Kidney glomerular epithelial cell (primary cell): ENCODE data around the gene MXRA8.
A peak's percentile ranks its signal among the peaks of the same experiment; 100 is the strongest.

Experiments used
- DNase-seq: peaks from one replicate; lab custom pipeline; 2025; lab: John Stamatoyannopoulos, UW

MXRA8 gene

GRCh38 chr1:1334835-1335234, 23.5 kb downstream of the MXRA8 start:
- DNase-seq: no peak

DNA sequence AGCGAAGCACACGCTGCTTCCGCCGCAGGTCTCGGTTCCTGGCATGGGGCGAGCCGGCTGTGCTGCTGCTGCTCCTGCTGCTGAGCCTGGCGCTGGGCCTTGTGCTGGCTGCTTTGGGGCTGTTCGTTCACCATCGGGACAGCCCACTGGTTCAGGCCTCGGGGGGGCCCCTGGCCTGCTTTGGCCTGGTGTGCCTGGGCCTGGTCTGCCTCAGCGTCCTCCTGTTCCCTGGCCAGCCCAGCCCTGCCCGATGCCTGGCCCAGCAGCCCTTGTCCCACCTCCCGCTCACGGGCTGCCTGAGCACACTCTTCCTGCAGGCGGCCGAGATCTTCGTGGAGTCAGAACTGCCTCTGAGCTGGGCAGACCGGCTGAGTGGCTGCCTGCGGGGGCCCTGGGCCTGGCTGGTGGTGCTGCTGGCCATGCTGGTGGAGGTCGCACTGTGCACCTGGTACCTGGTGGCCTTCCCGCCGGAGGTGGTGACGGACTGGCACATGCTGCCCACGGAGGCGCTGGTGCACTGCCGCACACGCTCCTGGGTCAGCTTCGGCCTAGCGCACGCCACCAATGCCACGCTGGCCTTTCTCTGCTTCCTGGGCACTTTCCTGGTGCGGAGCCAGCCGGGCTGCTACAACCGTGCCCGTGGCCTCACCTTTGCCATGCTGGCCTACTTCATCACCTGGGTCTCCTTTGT, 24.7 kb downstream of the MXRA8 start:
- no peak for DNase-seq

GRCh38 chr1:1332774-1333480, 25.4 kb downstream of the MXRA8 start:
- no peak for DNase-seq

DNA sequence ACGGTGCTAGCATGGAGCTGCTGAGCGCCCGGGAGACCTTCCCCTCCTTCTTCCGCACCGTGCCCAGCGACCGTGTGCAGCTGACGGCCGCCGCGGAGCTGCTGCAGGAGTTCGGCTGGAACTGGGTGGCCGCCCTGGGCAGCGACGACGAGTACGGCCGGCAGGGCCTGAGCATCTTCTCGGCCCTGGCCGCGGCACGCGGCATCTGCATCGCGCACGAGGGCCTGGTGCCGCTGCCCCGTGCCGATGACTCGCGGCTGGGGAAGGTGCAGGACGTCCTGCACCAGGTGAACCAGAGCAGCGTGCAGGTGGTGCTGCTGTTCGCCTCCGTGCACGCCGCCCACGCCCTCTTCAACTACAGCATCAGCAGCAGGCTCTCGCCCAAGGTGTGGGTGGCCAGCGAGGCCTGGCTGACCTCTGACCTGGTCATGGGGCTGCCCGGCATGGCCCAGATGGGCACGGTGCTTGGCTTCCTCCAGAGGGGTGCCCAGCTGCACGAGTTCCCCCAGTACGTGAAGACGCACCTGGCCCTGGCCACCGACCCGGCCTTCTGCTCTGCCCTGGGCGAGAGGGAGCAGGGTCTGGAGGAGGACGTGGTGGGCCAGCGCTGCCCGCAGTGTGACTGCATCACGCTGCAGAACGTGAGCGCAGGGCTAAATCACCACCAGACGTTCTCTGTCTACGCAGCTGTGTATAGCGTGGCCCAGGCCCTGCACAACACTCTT, 26.2 kb downstream of the MXRA8 start:
- no peak for DNase-seq

DNA sequence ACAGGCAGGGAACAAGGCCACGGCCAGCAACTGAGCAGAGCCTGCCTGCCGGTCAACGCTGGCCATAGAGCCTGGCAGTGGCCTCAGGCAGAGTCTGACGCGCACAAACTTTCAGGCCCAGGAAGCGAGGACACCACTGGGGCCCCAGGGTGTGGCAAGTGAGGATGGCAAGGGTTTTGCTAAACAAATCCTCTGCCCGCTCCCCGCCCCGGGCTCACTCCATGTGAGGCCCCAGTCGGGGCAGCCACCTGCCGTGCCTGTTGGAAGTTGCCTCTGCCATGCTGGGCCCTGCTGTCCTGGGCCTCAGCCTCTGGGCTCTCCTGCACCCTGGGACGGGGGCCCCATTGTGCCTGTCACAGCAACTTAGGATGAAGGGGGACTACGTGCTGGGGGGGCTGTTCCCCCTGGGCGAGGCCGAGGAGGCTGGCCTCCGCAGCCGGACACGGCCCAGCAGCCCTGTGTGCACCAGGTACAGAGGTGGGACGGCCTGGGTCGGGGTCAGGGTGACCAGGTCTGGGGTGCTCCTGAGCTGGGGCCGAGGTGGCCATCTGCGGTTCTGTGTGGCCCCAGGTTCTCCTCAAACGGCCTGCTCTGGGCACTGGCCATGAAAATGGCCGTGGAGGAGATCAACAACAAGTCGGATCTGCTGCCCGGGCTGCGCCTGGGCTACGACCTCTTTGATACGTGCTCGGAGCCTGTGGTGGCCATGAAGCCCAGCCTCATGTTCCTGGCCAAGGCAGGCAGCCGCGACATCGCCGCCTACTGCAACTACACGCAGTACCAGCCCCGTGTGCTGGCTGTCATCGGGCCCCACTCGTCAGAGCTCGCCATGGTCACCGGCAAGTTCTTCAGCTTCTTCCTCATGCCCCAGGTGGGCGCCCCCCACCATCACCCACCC, 27.0 kb downstream of the MXRA8 start, which contains the start of gene TAS1R3:
TAS1R3 (plus strand) TSS at position 213 of the 898 bp plus-strand sequence; CDS start at position 279, 66 bp downstream.
- DNase-seq: no peak

DNA sequence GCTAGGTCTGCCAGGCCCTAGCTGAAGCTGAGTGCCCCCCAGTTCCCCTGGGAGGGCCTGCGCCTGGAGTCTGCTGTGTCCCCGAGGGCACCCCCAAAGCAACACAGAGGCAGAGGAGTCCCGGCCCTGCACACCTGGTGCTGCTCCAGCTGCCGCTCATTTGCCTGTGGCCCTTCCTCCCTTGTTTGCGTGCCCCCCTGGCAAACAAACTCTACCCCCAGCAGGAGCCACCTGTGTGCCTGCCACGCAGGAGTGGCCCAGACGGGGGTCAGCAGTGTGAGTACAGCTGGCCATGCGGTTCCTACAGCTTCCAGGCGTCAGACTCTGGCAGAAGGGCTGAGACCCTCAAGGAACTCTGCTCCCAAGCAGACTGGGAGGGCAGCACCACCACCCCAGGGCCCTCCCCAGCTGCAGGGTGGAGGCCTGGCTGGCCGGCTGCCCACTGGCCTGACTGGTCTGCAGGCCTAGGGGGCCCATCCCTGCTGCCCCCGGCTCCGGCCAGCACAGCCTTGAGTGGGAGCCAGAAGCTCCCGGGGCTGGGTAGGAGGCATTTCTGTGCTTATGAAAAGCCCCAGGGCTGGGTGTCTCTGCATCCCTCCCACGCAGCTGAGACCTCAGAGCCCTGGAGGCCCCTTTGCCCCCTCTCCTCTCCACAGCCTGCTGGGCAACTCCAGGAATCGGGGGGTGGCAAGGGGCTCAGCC, 27.8 kb downstream of the MXRA8 start:
- no peak for DNase-seq

GRCh38 chr1:1329304-1330210, 28.8 kb downstream of the MXRA8 start:
- DNase-seq: no peak

DNA sequence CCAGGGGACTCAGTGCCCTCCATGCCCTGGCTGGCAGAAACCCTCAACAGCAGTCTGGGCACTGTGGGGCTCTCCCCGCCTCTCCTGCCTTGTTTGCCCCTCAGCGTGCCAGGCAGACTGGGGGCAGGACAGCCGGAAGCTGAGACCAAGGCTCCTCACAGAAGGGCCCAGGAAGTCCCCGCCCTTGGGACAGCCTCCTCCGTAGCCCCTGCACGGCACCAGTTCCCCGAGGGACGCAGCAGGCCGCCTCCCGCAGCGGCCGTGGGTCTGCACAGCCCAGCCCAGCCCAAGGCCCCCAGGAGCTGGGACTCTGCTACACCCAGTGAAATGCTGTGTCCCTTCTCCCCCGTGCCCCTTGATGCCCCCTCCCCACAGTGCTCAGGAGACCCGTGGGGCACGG, 30.1 kb downstream of the MXRA8 start:
- no peak for DNase-seq

DNA sequence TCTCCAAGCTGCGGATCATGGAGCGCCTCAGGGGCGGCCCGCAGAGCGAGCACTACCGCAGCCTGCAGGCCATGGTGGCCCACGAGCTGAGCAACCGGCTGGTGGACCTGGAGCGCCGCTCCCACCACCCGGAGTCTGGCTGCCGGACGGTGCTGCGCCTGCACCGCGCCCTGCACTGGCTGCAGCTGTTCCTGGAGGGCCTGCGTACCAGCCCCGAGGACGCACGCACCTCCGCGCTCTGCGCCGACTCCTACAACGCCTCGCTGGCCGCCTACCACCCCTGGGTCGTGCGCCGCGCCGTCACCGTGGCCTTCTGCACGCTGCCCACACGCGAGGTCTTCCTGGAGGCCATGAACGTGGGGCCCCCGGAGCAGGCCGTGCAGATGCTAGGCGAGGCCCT, 31.1 kb downstream of the MXRA8 start:
- DNase-seq: no peak

- DNase-seq: no peak
Measured at GRCh38 chr1:1326075-1326605, 32.2 kb downstream of the MXRA8 start.

- DNase-seq: no peak
Measured at GRCh38 chr1:1325288-1326074, 32.9 kb downstream of the MXRA8 start.

GRCh38 chr1:1324524-1325287, 33.6 kb downstream of the MXRA8 start, which contains the start of the genes CPTP and INTS11:
TSS of gene CPTP (plus strand) at chr1:1324802. CDS start at chr1:1326911, 2,109 bp downstream.
TSS of gene INTS11 (minus strand) at chr1:1324660. CDS start at chr1:1324608, 52 bp downstream.
- DNase-seq: peak; percentile 63

GRCh38 chr1:1324084-1324523, 34.3 kb downstream of the MXRA8 start:
- no peak for DNase-seq

DNA sequence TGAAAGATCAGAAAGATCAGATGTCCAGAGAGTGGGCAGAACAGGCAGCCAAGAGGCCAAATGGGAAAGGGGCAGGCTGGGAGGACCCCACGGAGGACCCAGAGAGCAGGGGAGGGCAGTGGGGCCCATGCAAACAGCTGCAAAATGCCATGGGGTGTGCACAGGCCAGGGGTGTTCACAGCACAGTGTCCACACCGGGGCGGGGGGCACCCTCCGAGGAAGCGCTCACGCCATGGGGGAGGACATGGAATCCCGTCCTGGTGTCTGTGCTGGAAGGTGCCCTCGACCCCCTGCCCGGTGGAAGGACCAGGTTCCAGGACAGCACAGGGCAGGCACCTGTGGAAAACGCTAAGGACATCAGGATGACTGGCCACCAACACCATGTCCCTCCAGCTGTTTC, 35.4 kb downstream of the MXRA8 start:
- DNase-seq: no peak

- DNase-seq: no peak
Measured at GRCh38 chr1:1322418-1322817, 35.9 kb downstream of the MXRA8 start.

DNA sequence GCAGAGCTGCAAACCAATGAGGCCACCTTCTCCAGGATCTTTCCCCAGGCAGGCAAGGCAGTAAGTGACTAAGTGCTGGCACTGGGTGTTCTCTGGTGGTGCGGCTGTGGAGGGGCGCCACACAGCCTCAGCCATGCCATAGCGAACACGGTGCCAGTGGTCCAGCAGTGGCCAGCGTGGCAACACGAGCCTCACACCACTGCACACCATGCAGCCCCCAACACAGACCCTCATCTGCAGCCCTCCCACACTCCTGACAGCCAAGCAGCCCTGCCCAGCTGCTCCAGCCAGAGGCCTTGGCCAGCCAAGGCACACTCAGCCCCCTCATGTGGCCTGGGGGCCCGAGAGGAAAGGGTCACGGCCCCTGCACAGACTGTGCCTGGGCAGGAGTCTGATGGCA, 36.9 kb downstream of the MXRA8 start:
- no peak for DNase-seq

DNA sequence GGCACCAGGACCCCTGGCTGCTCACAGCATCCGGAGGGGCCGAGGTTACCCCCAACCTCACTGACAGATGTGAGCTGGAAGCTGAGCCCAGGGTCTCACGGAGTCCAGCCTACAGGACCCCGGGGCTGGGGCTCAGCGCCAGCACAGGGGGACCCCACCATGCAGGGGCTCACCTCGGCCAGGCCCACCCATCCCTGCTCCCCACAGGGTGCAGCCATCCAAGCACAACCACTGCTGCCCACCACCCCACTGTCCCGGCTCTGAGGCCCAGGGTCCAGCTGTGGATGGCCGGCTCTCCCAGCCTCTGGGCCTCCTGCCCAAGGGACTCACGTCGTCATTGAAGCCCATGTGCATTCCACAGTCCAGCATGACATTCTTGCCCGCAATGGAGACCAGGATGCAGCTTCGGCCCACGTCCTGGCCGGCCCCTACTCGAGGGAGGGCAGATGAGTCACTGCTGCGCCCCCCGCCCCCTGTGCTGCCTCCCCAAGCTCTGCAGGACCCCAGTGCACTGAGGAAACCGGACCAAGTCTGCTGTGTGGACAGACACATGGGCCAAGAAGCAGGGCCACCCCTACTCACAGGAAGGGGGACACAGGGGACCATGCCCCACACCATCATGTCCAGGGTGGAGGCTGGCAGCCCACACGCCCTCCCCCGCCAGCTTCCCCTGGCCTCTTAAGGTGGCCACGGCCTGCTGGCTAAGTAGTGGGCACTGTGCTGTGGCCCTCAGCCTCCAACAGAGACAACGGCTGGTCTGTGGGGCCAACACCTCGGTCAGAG, 37.5 kb downstream of the MXRA8 start:
- DNase-seq: no peak
